Parathyroid adenoma (tissue), 2 donors: ENCODE results near the gene ZNF438.

Source experiments
- H2AFZ ChIP-seq: fragments of 300-600 bp; sonication (generic); one replicate; pipeline ENCODE4 v1.7.0; 2017; ENCODE audit warnings: antibody characterized with exemption, mild to moderate bottlenecking
- H3K27ac ChIP-seq: fragments of 300-600 bp; sonication (generic); one replicate; pipeline ENCODE4 v1.7.0; 2017
- H3K27me3 ChIP-seq: fragments of 300-600 bp; sonication (generic); one replicate; pipeline ENCODE4 v1.7.0; 2017; ENCODE audit warnings: low read length; ENCODE audit not compliant: control insufficient read depth, insufficient read depth
- H3K36me3 ChIP-seq: fragments of 300-600 bp; sonication (generic); one replicate; pipeline ENCODE4 v1.7.0; 2017; ENCODE audit warnings: low read length; ENCODE audit not compliant: control insufficient read depth, insufficient read depth
- H3K4me1 ChIP-seq: fragments of 300-600 bp; sonication (generic); one replicate; pipeline ENCODE4 v1.7.0; 2017; ENCODE audit warnings: control low read depth
- H3K4me2 ChIP-seq: fragments of 300-600 bp; sonication (generic); one replicate; pipeline ENCODE4 v1.7.0; 2017; ENCODE audit warnings: low read length
- H3K4me3 ChIP-seq: fragments of 300-600 bp; sonication (generic); one replicate; pipeline ENCODE4 v1.7.0; 2017; ENCODE audit warnings: low read depth, low read length
- H3K79me2 ChIP-seq: fragments of 300-600 bp; sonication (generic); one replicate; pipeline ENCODE4 v1.7.0; 2017; ENCODE audit warnings: control low read depth
- H3K9ac ChIP-seq: fragments of 300-600 bp; sonication (generic); one replicate; pipeline ENCODE4 v1.7.0; 2017; ENCODE audit warnings: mild to moderate bottlenecking
- H3K9me3 ChIP-seq: fragments of 300-600 bp; sonication (generic); one replicate; pipeline ENCODE4 v1.7.0; 2017; ENCODE audit warnings: low read length; ENCODE audit not compliant: control insufficient read depth
- TF ChIP-seq, protein P1 (sequence below): fragments of 300-600 bp; sonication (generic); IDR thresholded peaks from one replicate; pipeline ENCODE4 v1.7.0; 2017; ENCODE audit warnings: antibody characterized with exemption, mild to moderate bottlenecking
- donor health status: primary hyperparathyroidism.

The ZNF438 gene

DNA sequence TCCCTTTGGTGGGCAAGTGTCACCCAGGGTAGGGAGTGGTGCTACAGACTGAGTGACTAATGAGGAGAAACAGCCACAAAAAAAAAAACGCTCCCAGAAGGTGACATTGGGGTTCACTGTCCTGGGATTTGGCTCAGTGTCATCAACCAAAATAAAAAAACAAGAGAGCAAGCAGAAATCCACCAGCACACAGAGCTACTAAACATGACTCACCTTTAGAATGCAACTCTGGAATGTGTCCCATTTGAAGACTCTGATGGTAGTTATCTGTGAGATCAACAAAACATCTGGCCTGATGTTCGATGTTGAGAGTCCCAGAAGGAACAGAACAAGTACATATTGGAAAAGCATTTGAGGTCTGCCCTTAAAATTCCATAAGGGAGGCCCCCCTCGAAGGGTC is 201.8 kb downstream of the ZNF438 start:
- H2AFZ ChIP-seq = no peak overlapping the region
- no peak overlapping the region for H3K4me3 ChIP-seq
- H3K4me2 ChIP-seq = no peak overlapping the region
- no peaks in the 10 kb centered on the region for H3K36me3 ChIP-seq
- no peaks in the 10 kb centered on the region for H3K27me3 ChIP-seq
- TF ChIP-seq, protein P1, sequence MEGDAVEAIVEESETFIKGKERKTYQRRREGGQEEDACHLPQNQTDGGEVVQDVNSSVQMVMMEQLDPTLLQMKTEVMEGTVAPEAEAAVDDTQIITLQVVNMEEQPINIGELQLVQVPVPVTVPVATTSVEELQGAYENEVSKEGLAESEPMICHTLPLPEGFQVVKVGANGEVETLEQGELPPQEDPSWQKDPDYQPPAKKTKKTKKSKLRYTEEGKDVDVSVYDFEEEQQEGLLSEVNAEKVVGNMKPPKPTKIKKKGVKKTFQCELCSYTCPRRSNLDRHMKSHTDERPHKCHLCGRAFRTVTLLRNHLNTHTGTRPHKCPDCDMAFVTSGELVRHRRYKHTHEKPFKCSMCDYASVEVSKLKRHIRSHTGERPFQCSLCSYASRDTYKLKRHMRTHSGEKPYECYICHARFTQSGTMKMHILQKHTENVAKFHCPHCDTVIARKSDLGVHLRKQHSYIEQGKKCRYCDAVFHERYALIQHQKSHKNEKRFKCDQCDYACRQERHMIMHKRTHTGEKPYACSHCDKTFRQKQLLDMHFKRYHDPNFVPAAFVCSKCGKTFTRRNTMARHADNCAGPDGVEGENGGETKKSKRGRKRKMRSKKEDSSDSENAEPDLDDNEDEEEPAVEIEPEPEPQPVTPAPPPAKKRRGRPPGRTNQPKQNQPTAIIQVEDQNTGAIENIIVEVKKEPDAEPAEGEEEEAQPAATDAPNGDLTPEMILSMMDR = no peak
- no peaks in the 10 kb centered on the region for H3K9me3 ChIP-seq
- H3K9ac ChIP-seq = no peak overlapping the region
- H3K27ac ChIP-seq = no peak overlapping the region
- H3K79me2 ChIP-seq = no peaks in the 10 kb centered on the region
- no peaks in the 10 kb centered on the region for H3K4me1 ChIP-seq

DNA sequence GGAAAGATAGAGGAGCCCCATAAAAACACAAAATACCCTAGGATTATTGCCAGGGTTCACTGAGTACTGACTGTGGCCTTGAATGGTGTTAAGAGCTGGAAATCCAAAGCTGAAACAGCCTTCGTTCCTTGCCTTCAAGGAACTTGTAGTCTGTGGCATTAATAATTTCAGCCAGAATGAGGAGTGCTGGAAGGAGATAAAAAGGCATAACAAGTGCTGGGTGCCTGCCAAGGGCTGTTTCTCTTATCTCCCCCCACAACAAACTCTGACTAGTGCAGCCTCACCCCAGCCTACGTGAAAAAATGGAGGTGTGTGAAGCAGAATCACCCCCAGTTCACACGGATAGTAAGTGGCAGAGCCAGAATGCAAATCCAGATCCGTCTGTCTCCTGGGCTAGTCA is 203.0 kb downstream of the ZNF438 start:
- no peaks in the 10 kb centered on the region for H3K27me3 ChIP-seq

DNA sequence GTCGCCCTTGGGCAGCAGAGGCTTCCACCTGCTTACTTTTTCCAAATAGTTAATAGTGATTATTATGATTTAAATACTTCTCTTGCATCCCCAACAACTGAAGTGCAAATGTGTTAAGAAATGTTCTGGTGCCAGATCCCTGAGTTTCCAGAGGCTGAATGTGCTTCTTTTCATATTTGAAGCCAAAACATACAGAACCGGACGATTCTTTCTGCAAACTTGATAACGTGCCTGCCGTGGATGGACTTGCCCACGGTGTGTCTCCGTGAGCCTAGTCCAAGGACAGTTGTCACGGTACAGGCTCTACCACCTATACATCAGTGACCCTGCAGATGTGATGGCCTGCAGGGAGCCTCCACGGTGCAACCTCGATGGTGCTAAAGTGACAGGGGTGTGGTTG is 203.5 kb downstream of the ZNF438 start:
- Histone ChIP-seq H3K4me3 (no peak overlapping the region), H3K9ac (no peak overlapping the region), H3K27ac (no peak overlapping the region), H2AFZ (no peak overlapping the region), H3K9me3 (no peaks in the 10 kb centered on the region), H3K4me1 (no peaks in the 10 kb centered on the region), H3K36me3 (no peaks in the 10 kb centered on the region), H3K79me2 (no peaks in the 10 kb centered on the region), H3K27me3 (no peaks in the 10 kb centered on the region), H3K4me2 (no peak overlapping the region)
- TF ChIP-seq, protein P1 = no peak

More for the DNA sequence above, 203.0 kb downstream of the ZNF438 start:
- H3K27ac ChIP-seq = no peak overlapping the region
- no peak overlapping the region for H3K4me2 ChIP-seq
- H3K9me3 ChIP-seq = no peaks in the 10 kb centered on the region
- H3K9ac ChIP-seq = no peak overlapping the region
- no peaks in the 10 kb centered on the region for H3K79me2 ChIP-seq
- no peaks in the 10 kb centered on the region for H3K4me1 ChIP-seq
- TF ChIP-seq, protein P1 = no peak
- no peaks in the 10 kb centered on the region for H3K36me3 ChIP-seq
- no peak overlapping the region for H2AFZ ChIP-seq
- no peak overlapping the region for H3K4me3 ChIP-seq

DNA sequence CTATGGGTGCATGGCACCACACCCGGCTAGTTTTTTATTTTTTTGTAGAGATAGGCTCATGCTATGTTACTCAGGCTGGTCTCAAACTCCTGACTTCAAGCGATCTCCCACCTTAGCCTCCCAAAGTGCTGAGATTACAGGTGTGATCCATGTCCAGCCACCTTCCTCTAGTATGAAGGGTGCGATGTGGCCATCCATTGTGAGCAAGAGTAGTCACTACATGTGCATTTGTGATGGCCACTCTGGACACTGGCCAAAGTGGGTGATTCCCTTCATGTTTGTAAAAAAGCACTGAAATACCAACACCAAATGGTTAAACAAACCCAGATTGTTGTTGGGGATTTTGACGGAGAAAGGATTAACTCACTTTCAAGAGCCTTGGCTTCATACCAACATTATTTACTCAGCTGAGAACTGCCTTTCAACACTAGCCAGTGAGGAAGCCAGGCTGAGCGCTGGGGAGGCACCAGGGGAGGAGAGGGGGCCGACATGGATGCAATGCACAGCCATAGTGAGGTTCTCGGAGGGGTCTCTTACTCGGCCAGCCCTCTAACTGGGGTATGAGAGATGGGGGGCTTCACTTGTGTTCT is 204.0 kb downstream of the ZNF438 start:
- no peaks in the 10 kb centered on the region for H3K36me3 ChIP-seq
- no peak overlapping the region for H2AFZ ChIP-seq
- H3K9ac ChIP-seq = no peak overlapping the region
- no peaks in the 10 kb centered on the region for H3K4me1 ChIP-seq
- H3K79me2 ChIP-seq = no peaks in the 10 kb centered on the region
- TF ChIP-seq, protein P1 = no peak
- no peak overlapping the region for H3K4me3 ChIP-seq
- H3K27me3 ChIP-seq = no peaks in the 10 kb centered on the region
- H3K9me3 ChIP-seq = no peaks in the 10 kb centered on the region
- H3K4me2 ChIP-seq = no peak overlapping the region
- H3K27ac ChIP-seq = no peak overlapping the region

DNA sequence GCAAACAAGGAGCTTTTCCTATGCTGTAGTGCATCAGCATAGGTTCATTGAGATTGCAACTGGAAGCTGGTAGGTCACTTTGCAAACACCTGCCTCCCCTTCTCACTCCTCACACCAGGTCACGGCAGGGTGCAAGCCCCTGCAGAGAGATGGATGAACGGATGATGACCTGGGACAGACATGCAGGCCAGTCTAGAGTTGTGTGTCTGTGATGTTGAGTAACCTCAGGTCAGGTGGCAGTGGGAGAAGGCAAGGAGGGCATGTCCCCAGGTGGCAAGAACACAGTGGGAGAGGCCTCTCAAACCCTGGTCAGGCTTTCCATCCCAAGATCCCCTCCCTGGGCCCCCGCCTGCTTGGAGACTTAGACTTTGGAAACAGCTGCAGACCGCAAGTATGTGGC is 205.0 kb downstream of the ZNF438 start:
- Histone ChIP-seq H3K4me2 (no peak overlapping the region), H3K27me3 (no peaks in the 10 kb centered on the region), H3K27ac (no peak overlapping the region), H3K4me1 (no peaks in the 10 kb centered on the region), H3K9ac (no peak overlapping the region), H2AFZ (no peak overlapping the region), H3K9me3 (no peaks in the 10 kb centered on the region), H3K4me3 (no peak overlapping the region), H3K79me2 (no peaks in the 10 kb centered on the region), H3K36me3 (no peaks in the 10 kb centered on the region)
- TF ChIP-seq, protein P1 = no peak
